ENCODE measurements around the gene CD19. TPM values are rescaled to one million over a fixed set of nuclear protein-coding genes. Genes with fewer than 3 reads are reported as not detected.
A peak's percentile ranks its signal among the peaks of the same experiment; 100 is the strongest.
"Not testable (repeated sequence)": the region's sequence is repeated elsewhere in the genome, so short reads cannot be mapped to it uniquely, and the experiment has no call there.

The CD19 gene
- total RNA-seq, 2 donors from 2014 or later: 4.0 TPM; not detected in 1

DNA sequence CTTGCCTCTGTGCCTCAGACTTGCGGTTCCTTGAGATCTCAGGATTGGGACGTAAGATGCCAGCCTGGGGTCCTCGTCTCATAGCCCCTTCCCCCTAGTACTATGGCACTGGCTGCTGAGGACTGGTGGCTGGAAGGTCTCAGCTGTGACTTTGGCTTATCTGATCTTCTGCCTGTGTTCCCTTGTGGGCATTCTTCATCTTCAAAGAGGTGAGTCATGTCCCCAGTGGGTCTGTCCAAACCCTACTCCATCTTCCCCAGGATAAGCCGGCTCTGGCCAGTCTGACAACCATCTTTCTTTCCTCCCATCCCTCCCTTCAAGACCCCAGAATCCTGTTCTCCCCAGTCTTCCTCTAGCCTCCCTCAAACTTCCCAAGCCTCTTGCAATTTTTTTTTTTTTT is 3.6 kb downstream of the CD19 start:
- DNase-seq: no peak
- H3K9me3 ChIP-seq (ENCODE audit: control insufficient read depth, low read length, poor library complexity, severe bottlenecking): no peaks in the 10 kb centered on the region
- H3K4me1 Mint-ChIP-seq: peaks cover 30% of the 10 kb centered on the region
- H3K4me3 Mint-ChIP-seq: peak overlapping the region; percentile 7
- H3K27me3 Mint-ChIP-seq: no peaks in the 10 kb centered on the region
- no peak overlapping the region for H3K27ac Mint-ChIP-seq
- no peak for ATAC-seq
- no peaks in the 10 kb centered on the region for H3K36me3 Mint-ChIP-seq (ENCODE audit: low read depth)

DNA sequence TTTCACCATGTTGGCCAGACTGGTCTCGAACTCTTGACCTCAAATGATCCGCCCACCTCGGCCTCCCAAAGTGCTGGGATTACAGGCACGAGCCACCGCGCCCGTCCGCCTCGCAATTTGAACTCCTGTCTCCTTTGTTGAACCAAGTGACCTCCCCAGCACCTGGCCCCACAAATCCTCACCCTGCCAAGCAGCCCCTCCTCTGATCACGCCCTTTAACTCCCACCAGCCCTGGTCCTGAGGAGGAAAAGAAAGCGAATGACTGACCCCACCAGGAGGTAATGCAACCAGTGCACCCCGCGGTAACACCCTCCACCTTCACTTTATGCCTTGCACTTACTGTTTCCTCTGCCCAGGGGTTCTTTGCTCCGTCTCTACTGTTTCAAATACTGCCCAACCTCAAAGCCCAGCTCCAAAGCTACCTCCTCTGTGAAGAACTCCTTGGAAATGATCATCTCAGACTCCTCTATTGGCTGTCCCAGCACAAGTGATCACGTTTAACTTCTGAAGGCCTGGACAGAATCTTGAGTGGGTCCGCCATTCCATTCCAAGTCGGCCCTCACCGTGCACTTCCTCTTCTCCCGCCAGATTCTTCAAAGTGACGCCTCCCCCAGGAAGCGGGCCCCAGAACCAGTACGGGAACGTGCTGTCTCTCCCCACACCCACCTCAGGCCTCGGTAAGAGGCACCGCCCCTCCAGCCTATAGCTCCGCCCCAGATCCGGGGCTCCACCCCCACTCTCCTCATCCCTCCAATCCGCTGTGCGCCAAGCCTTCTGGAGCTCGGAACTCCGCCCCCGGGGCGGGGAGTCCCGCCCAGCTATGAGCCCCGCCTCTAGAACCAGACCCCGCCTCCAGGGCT is 4.4 kb downstream of the CD19 start:
- Mint-ChIP-seq H3K4me1 (peaks cover 25% of the 10 kb centered on the region), H3K27ac (peak overlapping the region; percentile 65), H3K36me3 (ENCODE audit: low read depth) (no peaks in the 10 kb centered on the region), H3K27me3 (no peaks in the 10 kb centered on the region), H3K4me3 (peak overlapping the region; percentile 67)
- peak; percentile 70 to 80 (median 74) for DNase-seq
- H3K9me3 ChIP-seq (ENCODE audit: control insufficient read depth, low read length, poor library complexity, severe bottlenecking): no peaks in the 10 kb centered on the region
- ATAC-seq: peak; percentile 100

DNA sequence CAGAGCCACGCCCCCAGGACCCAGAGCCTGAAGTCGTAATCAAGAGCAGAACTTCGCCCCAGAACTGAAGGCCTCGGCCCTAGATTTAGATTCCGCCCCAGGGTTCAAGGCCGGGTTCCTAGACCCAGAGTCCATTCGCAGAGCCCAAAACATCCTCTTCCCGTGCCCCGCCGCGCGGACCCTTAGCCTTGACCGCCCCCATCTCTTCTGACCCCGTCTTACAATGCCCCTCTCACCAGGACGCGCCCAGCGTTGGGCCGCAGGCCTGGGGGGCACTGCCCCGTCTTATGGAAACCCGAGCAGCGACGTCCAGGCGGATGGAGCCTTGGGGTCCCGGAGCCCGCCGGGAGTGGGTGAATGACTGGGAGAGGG is 5.0 kb downstream of the CD19 start:
- DNase-seq: no peak
- Mint-ChIP-seq H3K4me3 (peak overlapping the region; percentile 67), H3K27ac (peak overlapping the region; percentile 65), H3K4me1 (peaks cover 25% of the 10 kb centered on the region), H3K27me3 (no peaks in the 10 kb centered on the region), H3K36me3 (ENCODE audit: low read depth) (no peaks in the 10 kb centered on the region)
- ATAC-seq: no peak
- H3K9me3 ChIP-seq (ENCODE audit: control insufficient read depth, low read length, poor library complexity, severe bottlenecking): no peaks in the 10 kb centered on the region

DNA sequence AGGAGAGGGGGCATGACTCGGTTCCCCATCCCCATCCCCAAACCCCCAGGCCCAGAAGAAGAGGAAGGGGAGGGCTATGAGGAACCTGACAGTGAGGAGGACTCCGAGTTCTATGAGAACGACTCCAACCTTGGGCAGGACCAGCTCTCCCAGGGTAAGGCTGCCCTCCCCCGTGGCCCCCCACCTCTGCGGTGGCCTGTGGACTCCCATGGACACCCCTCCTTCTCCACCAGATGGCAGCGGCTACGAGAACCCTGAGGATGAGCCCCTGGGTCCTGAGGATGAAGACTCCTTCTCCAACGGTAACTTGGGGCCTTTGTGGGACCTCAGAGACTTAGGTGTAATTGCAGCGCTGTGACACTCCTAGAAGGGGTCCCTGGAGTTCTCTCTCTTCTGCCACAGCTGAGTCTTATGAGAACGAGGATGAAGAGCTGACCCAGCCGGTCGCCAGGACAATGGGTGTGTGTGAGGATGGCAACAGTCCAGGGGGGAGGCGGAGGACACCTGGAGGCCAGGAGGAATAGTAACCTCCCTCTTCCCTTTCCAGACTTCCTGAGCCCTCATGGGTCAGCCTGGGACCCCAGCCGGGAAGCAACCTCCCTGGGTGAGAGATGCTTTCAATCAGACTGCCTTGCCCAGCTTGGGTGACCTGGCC is 5.6 kb downstream of the CD19 start:
- ATAC-seq (no peak), DNase-seq (no peak)
- H3K27ac Mint-ChIP-seq: peak overlapping the region; percentile 74
- H3K27me3 Mint-ChIP-seq: no peaks in the 10 kb centered on the region
- no peaks in the 10 kb centered on the region for H3K9me3 ChIP-seq (ENCODE audit: control insufficient read depth, low read length, poor library complexity, severe bottlenecking)
- H3K4me3 Mint-ChIP-seq: no peak overlapping the region
- H3K36me3 Mint-ChIP-seq (ENCODE audit: low read depth): no peaks in the 10 kb centered on the region
- peaks cover 25% of the 10 kb centered on the region for H3K4me1 Mint-ChIP-seq

DNA sequence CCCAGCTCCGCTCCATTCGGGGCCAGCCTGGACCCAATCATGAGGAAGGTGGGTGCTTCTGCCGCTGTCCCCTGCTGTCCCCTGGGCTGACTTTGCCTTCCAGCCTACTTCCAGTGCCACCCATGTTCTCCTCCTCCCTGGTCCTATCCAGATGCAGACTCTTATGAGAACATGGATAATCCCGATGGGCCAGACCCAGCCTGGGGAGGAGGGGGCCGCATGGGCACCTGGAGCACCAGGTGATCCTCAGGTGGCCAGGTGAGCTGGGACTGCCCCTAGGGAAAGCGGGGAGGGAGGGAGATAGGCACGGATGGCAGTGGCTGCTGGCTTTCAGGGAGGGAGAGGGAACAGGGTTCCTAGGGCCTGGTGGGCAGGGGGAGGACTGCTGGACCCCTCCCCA is 7.0 kb downstream of the CD19 start:
- Mint-ChIP-seq H3K27ac (no peak overlapping the region), H3K4me3 (no peak overlapping the region), H3K4me1 (peaks cover 25% of the 10 kb centered on the region), H3K36me3 (ENCODE audit: low read depth) (no peaks in the 10 kb centered on the region), H3K27me3 (no peaks in the 10 kb centered on the region)
- no peak for ATAC-seq
- H3K9me3 ChIP-seq (ENCODE audit: control insufficient read depth, low read length, poor library complexity, severe bottlenecking): no peaks in the 10 kb centered on the region
- DNase-seq: no peak

DNA sequence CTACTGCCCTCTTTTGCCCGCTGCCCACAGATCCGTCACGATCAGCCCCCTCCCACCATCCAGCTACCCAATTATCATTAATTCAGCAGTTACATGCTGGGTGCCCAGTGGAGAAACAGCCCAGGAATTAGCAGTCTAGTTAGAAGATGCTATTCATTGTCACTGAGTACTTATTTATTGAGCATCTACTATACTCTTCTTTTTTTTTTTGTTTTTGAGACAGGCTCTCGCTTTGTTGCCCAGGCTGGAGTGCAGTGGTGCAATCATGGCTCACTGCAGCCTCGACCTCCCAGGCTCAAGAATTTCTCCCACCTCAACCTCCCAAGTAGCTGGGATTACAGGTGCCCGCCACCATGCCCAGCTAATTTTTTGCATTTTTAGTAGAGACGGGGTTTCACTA is 8.1 kb downstream of the CD19 start:
- not testable (repeated sequence) for H3K36me3 Mint-ChIP-seq (ENCODE audit: low read depth); H3K27me3 Mint-ChIP-seq; ATAC-seq; H3K4me3 Mint-ChIP-seq; H3K9me3 ChIP-seq (ENCODE audit: control insufficient read depth, low read length, poor library complexity, severe bottlenecking); H3K27ac Mint-ChIP-seq; DNase-seq
- peaks cover 23% of the 10 kb centered on the region for H3K4me1 Mint-ChIP-seq

DNA sequence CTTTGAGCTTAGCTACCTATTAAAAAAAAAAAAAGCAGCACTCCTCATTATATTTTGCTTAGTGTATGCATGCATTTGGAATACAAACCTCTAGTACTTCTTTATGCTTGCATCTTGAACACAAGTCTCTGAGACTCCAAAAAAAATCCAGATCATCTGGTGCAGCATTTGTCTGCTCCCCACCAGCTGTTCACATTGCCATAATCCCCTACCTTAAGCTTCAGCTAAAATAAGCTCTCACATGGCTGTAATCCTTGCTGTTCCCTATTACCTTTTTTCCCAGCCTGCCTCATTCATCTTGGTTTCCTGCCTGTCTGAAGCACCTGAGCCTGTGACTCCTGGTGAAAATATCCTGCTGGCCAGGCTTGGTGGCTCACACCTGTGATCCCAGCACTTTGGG is 11.5 kb downstream of the CD19 start:
- Mint-ChIP-seq H3K27me3 (no peaks in the 10 kb centered on the region), H3K4me1 (peaks cover 16% of the 10 kb centered on the region), H3K27ac (no peak overlapping the region), H3K4me3 (no peak overlapping the region), H3K36me3 (ENCODE audit: low read depth) (no peaks in the 10 kb centered on the region)
- no peaks in the 10 kb centered on the region for H3K9me3 ChIP-seq (ENCODE audit: control insufficient read depth, low read length, poor library complexity, severe bottlenecking)
- DNase-seq: no peak
- no peak for ATAC-seq

DNA sequence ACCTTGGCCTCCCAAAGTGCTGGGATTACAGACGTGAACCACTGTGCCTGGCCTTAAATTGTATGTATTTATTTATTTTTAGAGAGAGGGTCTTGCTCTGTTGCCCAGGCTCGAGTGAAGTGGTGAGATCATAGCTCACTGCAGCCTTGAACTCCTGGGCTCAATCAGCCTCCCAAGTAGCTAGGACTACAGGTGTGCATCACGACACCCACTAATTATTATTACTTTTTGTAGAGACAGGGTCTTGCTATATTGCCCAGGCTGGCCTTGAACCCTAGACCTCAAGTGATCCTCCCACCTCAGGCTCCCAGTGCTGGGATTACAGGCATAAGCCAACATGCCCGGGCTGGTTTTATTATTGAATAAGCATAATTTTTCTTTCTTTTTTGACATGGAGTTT is 14.9 kb downstream of the CD19 start:
- ATAC-seq (no peak), DNase-seq (no peak)
- no peaks in the 10 kb centered on the region for H3K9me3 ChIP-seq (ENCODE audit: control insufficient read depth, low read length, poor library complexity, severe bottlenecking)
- Mint-ChIP-seq H3K4me3 (no peak overlapping the region), H3K4me1 (peaks cover 20% of the 10 kb centered on the region), H3K36me3 (ENCODE audit: low read depth) (peaks cover 4% of the 10 kb centered on the region), H3K27ac (no peak overlapping the region), H3K27me3 (no peaks in the 10 kb centered on the region)

DNA sequence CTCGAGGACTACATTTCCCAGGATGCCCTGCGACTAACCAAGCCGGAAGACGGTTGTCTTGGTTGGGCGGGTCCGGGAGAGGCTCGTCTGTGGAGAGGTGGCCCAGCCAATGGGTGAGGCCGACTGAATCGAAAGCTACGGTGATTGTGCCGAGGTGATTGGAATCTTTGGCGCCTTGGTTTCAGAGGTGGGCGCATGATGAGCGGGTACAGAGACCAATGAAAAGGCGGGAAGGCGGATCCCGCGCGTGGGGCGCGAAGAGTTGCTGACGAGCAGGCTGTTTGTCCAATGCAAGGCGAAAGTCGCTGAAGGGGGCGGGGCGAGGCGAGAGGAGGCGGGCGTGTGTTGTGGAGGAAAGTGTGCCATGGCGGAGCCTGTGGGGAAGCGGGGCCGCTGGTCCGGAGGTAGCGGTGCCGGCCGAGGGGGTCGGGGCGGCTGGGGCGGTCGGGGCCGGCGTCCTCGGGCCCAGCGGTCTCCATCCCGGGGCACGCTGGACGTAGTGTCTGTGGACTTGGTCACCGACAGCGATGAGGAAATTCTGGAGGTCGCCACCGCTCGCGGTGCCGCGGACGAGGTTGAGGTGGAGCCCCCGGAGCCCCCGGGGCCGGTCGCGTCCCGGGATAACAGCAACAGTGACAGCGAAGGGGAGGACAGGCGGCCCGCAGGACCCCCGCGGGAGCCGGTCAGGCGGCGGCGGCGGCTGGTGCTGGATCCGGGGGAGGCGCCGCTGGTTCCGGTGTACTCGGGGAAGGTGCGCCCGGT is 19.1 kb downstream of the CD19 start, which contains the start of gene NFATC2IP:
NFATC2IP (plus strand) TSS at position 290 of the 762 bp plus-strand sequence; CDS start at position 365, 75 bp downstream.
- DNase-seq (peak; percentile 97 to 99 (median 99)), ATAC-seq (peak; percentile 96)
- H3K27ac Mint-ChIP-seq: peak within 1 kb of the TSS; percentile 91
- H3K9me3 ChIP-seq (ENCODE audit: control insufficient read depth, low read length, poor library complexity, severe bottlenecking): no peaks in the 10 kb centered on the region
- no peaks in the 10 kb centered on the region for H3K27me3 Mint-ChIP-seq
- peaks cover 23% of the 10 kb centered on the region for H3K4me1 Mint-ChIP-seq
- peaks cover 6% of the 10 kb centered on the region for H3K36me3 Mint-ChIP-seq (ENCODE audit: low read depth)
- H3K4me3 Mint-ChIP-seq: peak within 1 kb of the TSS; percentile 100

DNA sequence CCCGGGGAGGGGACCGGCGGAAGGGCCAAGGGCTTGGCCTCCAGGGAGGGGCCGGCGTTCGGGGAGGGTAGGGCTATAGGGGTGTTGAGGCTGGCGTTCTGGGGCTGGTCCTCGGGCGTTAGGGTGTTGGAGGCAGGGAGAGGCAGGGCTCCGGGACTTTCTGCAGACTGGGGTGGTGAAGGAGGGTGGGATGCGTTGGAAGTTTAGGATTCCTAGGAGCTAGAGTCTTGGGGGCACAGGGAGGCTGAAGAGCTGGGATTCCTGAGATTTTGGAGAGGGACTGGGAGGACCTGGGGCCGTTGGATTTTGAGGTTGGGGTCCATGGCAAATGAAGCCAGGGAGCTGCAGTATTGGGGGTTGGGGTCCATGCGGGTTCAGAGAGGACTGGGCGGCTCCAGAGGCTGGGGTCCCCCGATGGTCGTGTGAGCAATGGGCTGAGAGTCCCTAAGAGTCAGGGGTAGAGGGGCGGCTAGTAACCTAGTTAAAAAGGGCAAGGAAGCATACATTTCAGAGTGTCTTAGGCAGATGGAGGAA is 19.7 kb downstream of the CD19 start:
- H3K9me3 ChIP-seq (ENCODE audit: control insufficient read depth, low read length, poor library complexity, severe bottlenecking): no peaks in the 10 kb centered on the region
- H3K27me3 Mint-ChIP-seq: no peaks in the 10 kb centered on the region
- no peak for DNase-seq
- H3K4me3 Mint-ChIP-seq: peak overlapping the region; percentile 100
- H3K27ac Mint-ChIP-seq: peak overlapping the region; percentile 91
- H3K36me3 Mint-ChIP-seq (ENCODE audit: low read depth): peaks cover 9% of the 10 kb centered on the region
- no peak for ATAC-seq
- peaks cover 23% of the 10 kb centered on the region for H3K4me1 Mint-ChIP-seq

DNA sequence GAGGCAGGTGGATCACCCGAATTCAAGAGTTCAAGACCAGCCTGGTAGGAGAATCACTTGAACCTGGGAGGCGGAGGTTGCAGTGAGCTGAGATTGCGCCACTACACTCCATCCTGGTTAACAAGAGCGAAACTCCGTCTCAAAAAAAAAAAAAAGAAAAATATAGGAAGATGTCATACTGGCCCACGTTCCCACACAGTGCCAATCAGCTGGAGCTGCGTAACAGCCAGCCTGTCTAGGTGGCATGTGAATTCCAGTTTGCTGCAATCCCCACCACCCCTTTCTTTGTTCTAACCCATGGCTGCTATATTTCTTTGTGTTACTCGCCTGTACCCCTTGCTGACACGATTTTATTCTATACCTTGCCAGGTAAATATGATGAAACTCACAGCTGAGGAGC is 26.4 kb downstream of the CD19 start:
- DNase-seq (no peak), ATAC-seq (no peak)
- Mint-ChIP-seq H3K4me3 (no peak overlapping the region), H3K27me3 (no peaks in the 10 kb centered on the region), H3K36me3 (ENCODE audit: low read depth) (peaks cover 13% of the 10 kb centered on the region), H3K27ac (no peak overlapping the region), H3K4me1 (peaks cover 10% of the 10 kb centered on the region)
- H3K9me3 ChIP-seq (ENCODE audit: control insufficient read depth, low read length, poor library complexity, severe bottlenecking): no peaks in the 10 kb centered on the region

DNA sequence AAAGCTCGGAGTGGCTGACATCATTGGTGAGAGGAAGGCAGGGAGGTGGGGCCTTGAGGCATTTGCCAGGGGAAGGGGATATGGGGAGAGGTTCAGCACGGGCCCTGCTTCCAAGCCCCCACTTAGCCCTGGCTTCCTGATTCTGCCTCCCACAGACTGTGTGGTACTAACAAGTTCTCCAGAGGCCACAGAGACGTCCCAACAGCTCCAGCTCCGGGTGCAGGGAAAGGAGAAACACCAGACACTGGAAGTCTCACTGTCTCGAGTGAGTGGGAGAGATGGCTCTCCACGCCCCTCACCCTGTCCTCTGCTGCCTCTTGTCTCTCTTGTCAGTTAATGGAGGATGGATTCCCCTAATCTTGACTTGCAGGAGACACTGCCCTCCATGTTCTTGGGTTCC is 27.1 kb downstream of the CD19 start:
- ATAC-seq (no peak), DNase-seq (no peak)
- peak overlapping the region; percentile 39 for H3K27ac Mint-ChIP-seq
- H3K36me3 Mint-ChIP-seq (ENCODE audit: low read depth): peaks cover 13% of the 10 kb centered on the region
- H3K27me3 Mint-ChIP-seq: no peaks in the 10 kb centered on the region
- no peaks in the 10 kb centered on the region for H3K9me3 ChIP-seq (ENCODE audit: control insufficient read depth, low read length, poor library complexity, severe bottlenecking)
- peaks cover 7% of the 10 kb centered on the region for H3K4me1 Mint-ChIP-seq
- no peak overlapping the region for H3K4me3 Mint-ChIP-seq

DNA sequence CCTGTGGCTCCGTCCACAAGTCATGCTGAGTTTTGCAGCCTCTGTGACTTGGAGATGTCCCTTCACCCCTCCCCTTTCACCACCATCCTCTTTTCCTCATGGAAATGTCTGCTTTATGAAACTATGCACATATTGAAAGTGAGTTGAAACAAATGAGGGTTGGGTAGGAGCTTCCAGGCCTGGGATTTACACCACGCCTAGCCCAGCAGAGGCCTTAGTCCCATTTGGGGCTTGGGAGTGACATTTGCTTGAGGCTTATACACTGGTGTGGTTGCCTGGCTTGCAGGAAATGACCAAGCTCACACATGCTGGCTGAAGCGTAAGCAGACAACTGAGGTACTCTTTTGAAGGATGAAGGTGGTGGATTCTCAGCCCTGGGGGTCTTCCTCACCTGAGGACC is 32.3 kb downstream of the CD19 start:
- H3K4me1 Mint-ChIP-seq: peaks cover 3% of the 10 kb centered on the region
- no peak for DNase-seq
- H3K9me3 ChIP-seq (ENCODE audit: control insufficient read depth, low read length, poor library complexity, severe bottlenecking): no peaks in the 10 kb centered on the region
- no peak for ATAC-seq
- peaks cover 5% of the 10 kb centered on the region for H3K36me3 Mint-ChIP-seq (ENCODE audit: low read depth)
- no peak overlapping the region for H3K27ac Mint-ChIP-seq
- no peak overlapping the region for H3K4me3 Mint-ChIP-seq
- no peaks in the 10 kb centered on the region for H3K27me3 Mint-ChIP-seq
